ENCODE results near the gene TMEM205.
"Not testable (repeated sequence)": the region's sequence is repeated elsewhere in the genome, so short reads cannot be mapped to it uniquely, and the experiment has no call there.

Gene TMEM205

GRCh38 chr19:11338121-11338520 is 7.9 kb downstream of the TMEM205 start:
- no peak for TF ChIP-seq CTCF (IDR thresholded peaks at IDR 0.05; ENCODE audit: low read length, missing control alignments)
- no peak for DNase-seq (ENCODE audit: low read depth)
- peak overlapping the region; percentile 76 for H3K4me3 ChIP-seq (replicated peaks; ENCODE audit: low read depth, low read length)

- DNase-seq (ENCODE audit: low read depth) = no peak
- no peak for TF ChIP-seq CTCF (IDR thresholded peaks at IDR 0.05; ENCODE audit: low read length, missing control alignments)
- no peak overlapping the region for H3K4me3 ChIP-seq (replicated peaks; ENCODE audit: low read depth, low read length)
Measured at GRCh38 chr19:11337080-11337479, 9.0 kb downstream of the TMEM205 start.

GRCh38 chr19:11335449-11336146 is 10.5 kb downstream of the TMEM205 start:
- TF ChIP-seq CTCF (IDR thresholded peaks at IDR 0.05; ENCODE audit: low read length, missing control alignments) = no peak
- H3K4me3 ChIP-seq (replicated peaks; ENCODE audit: low read depth, low read length) = no peak overlapping the region
- DNase-seq (ENCODE audit: low read depth) = no peak

GRCh38 chr19:11333838-11334237 is 12.2 kb downstream of the TMEM205 start:
- not testable (repeated sequence) for H3K4me3 ChIP-seq (replicated peaks; ENCODE audit: low read depth, low read length)
- peak; percentile 28 for DNase-seq (ENCODE audit: low read depth)

- DNase-seq (ENCODE audit: low read depth) = no peak
- no peak for TF ChIP-seq CTCF (IDR thresholded peaks at IDR 0.05; ENCODE audit: low read length, missing control alignments)
- no peak overlapping the region for H3K4me3 ChIP-seq (replicated peaks; ENCODE audit: low read depth, low read length)
Measured at GRCh38 chr19:11332822-11333221, 13.2 kb downstream of the TMEM205 start.

GRCh38 chr19:11331502-11331901 is 14.6 kb downstream of the TMEM205 start:
- no peak for DNase-seq (ENCODE audit: low read depth)
- no peak overlapping the region for H3K4me3 ChIP-seq (replicated peaks; ENCODE audit: low read depth, low read length)

GRCh38 chr19:11330127-11330526 is 15.9 kb downstream of the TMEM205 start:
- no peak overlapping the region for H3K4me3 ChIP-seq (replicated peaks; ENCODE audit: low read depth, low read length)
- no peak for TF ChIP-seq CTCF (IDR thresholded peaks at IDR 0.05; ENCODE audit: low read length, missing control alignments)
- DNase-seq (ENCODE audit: low read depth) = no peak

More at GRCh38 chr19:11331502-11331901, 14.6 kb downstream of the TMEM205 start:
- no peak for TF ChIP-seq CTCF (IDR thresholded peaks at IDR 0.05; ENCODE audit: low read length, missing control alignments)
